ENCODE results near the gene ASF1A. TPM values are rescaled to one million over a fixed set of nuclear protein-coding genes. Genes with fewer than 3 reads are reported as not detected.

The ASF1A gene
- total and polyA plus RNA-seq, 8 donors, result 22.9 to 48.7 (median 44.7) TPM

GRCh38 chr6:118894425-118895260 lies 691 bp downstream of the ASF1A start:
- intact Hi-C loops (cut with DNase I), result no loop called here
- Histone ChIP-seq H3K9me3 (no peaks in the 10 kb centered on the region), H3K27ac (peak overlapping the region; percentile 93 to 95), H3K4me3 (peak overlapping the region; percentile 87 to 90), H3K27me3 (no peaks in the 10 kb centered on the region), H3K36me3 (peaks cover 0 to 2% of the 10 kb centered on the region in 2 donors), H3K4me1 (peaks cover 12 to 47% of the 10 kb centered on the region in 2 donors)
- ATAC-seq (peak; percentile 69), DNase-seq (peak; percentile 52 to 92 (median 68))
- peak in 1 of 2 donors; percentile 4 for TF ChIP-seq CTCF (IDR thresholded peaks at IDR 0.05)

GRCh38 chr6:118895261-118895560 lies 1.3 kb downstream of the ASF1A start:
- peaks cover 12 to 52% of the 10 kb centered on the region in 2 donors for H3K4me1 ChIP-seq
- no peaks in the 10 kb centered on the region for H3K9me3 ChIP-seq
- intact Hi-C loops (cut with DNase I), result no loop called here
- ATAC-seq (no peak), DNase-seq (no peak)
- peak overlapping the region; percentile 93 to 95 for H3K27ac ChIP-seq
- peak in 1 of 2 donors; percentile 0 for TF ChIP-seq CTCF (IDR thresholded peaks at IDR 0.05)
- H3K36me3 ChIP-seq, result peaks cover 0 to 5% of the 10 kb centered on the region in 2 donors
- no peaks in the 10 kb centered on the region for H3K27me3 ChIP-seq
- peak overlapping the region; percentile 87 to 90 for H3K4me3 ChIP-seq

- intact Hi-C loops (cut with DNase I), result no loop called here
- peak overlapping the region; percentile 93 to 95 for H3K27ac ChIP-seq
- no peak for TF ChIP-seq CTCF (IDR thresholded peaks at IDR 0.05)
- peak overlapping the region in 1 of 2 donors; percentile 87 for H3K4me3 ChIP-seq
- H3K4me1 ChIP-seq, result peaks cover 11 to 54% of the 10 kb centered on the region in 2 donors
- peaks cover 0 to 5% of the 10 kb centered on the region in 2 donors for H3K36me3 ChIP-seq
- no peak for ATAC-seq
- DNase-seq, result no peak
- H3K27me3 ChIP-seq, result no peaks in the 10 kb centered on the region
- no peaks in the 10 kb centered on the region for H3K9me3 ChIP-seq
Observed at GRCh38 chr6:118895859-118896258, 1.9 kb downstream of the ASF1A start.

- DNase-seq, result no peak
- Histone ChIP-seq H3K4me3 (peak overlapping the region in 1 of 2 donors; percentile 87), H3K4me1 (peaks cover 5 to 51% of the 10 kb centered on the region in 2 donors), H3K36me3 (peaks cover 0 to 5% of the 10 kb centered on the region in 2 donors), H3K27ac (peak overlapping the region in 1 of 2 donors; percentile 5), H3K27me3 (no peaks in the 10 kb centered on the region), H3K9me3 (no peaks in the 10 kb centered on the region)
- no peak for ATAC-seq
- intact Hi-C loops (cut with DNase I), result no loop called here
- peak; percentile 23 to 25 for TF ChIP-seq CTCF (IDR thresholded peaks at IDR 0.05)
Observed at GRCh38 chr6:118896339-118897136, 2.6 kb downstream of the ASF1A start.

GRCh38 chr6:118897386-118897785 lies 3.4 kb downstream of the ASF1A start:
- ATAC-seq, result no peak

More at GRCh38 chr6:118897386-118897785, 3.4 kb downstream of the ASF1A start:
- no peak for DNase-seq
- Histone ChIP-seq H3K27ac (no peak overlapping the region), H3K27me3 (no peaks in the 10 kb centered on the region), H3K9me3 (no peaks in the 10 kb centered on the region), H3K36me3 (peaks cover 0 to 9% of the 10 kb centered on the region in 2 donors), H3K4me3 (no peak overlapping the region), H3K4me1 (peaks cover 4 to 43% of the 10 kb centered on the region in 2 donors)
- no peak for TF ChIP-seq CTCF (IDR thresholded peaks at IDR 0.05)
- intact Hi-C loops (cut with DNase I), result no loop called here

All from left lung (tissue), 10 donors.